ENCODE measurements around the gene CCDC85B. TPM values are rescaled to one million over a fixed set of nuclear protein-coding genes. Genes with fewer than 3 reads are reported as not detected.

CCDC85B gene
- total RNA-seq, 1 experiment from 2014 or later, result 20.8 TPM

DNA sequence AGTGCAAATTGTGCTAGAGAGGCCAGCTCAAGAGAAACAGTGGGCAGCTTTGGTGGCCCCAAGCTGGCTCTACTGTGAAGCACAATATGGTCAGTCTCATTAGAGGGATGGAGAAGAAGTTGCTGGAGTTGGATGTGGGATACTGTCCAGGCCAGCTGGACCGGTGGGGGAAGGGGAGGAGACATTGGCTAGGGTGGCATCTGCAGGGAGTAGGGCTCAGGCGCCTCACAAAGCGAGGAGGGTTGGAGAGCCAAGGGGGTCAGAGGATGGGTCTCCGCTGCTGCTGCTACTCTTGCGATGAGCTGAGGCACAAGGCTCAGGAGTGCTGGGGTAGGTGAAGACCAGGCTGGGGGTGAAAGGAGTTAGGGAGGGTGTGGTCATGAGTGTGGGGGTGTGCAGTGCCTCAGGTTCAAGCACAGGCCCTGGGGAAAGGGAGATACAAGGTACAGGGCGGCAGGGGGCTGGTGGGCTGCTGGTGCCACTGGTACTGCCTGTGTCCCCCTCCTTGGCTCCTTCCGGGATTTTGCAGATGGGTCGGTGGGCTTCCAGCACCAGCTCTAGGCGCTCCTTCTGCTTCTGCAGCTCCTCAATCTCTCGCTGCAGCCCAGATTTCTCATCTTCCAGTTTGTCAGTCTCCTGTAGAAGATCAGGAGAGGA, 2.3 kb downstream of the CCDC85B start:
- Mint-ChIP-seq H3K27ac (ENCODE audit: low read depth, unreplicated experiment) (peak overlapping the region; percentile 71), H3K4me3 (ENCODE audit: unreplicated experiment) (peak overlapping the region; percentile 90), H3K36me3 (ENCODE audit: insufficient read depth, unreplicated experiment) (peaks cover 75% of the 10 kb centered on the region), H3K4me1 (ENCODE audit: insufficient read depth, unreplicated experiment) (peaks cover 54% of the 10 kb centered on the region), H3K9me3 (ENCODE audit: unreplicated experiment) (no peaks in the 10 kb centered on the region), H3K27me3 (ENCODE audit: insufficient read depth, unreplicated experiment) (no peaks in the 10 kb centered on the region)
- TF ChIP-seq, protein P1, sequence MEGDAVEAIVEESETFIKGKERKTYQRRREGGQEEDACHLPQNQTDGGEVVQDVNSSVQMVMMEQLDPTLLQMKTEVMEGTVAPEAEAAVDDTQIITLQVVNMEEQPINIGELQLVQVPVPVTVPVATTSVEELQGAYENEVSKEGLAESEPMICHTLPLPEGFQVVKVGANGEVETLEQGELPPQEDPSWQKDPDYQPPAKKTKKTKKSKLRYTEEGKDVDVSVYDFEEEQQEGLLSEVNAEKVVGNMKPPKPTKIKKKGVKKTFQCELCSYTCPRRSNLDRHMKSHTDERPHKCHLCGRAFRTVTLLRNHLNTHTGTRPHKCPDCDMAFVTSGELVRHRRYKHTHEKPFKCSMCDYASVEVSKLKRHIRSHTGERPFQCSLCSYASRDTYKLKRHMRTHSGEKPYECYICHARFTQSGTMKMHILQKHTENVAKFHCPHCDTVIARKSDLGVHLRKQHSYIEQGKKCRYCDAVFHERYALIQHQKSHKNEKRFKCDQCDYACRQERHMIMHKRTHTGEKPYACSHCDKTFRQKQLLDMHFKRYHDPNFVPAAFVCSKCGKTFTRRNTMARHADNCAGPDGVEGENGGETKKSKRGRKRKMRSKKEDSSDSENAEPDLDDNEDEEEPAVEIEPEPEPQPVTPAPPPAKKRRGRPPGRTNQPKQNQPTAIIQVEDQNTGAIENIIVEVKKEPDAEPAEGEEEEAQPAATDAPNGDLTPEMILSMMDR (IDR thresholded peaks at IDR 0.05; ENCODE audit: unreplicated experiment), result no peak
- intact Hi-C loops (cut with micrococcal nuclease), result no loop called here
- ChIA-PET POLR2A (interaction anchor here (1.1 to 9.9 kb wide), 6 partner anchors 6 to 188 kb away, joined by 3 to 222 read pairs (median 56); partner anchors contain the start of genes CFL1, FOSL1 and MUS81), CTCF (interaction anchor here (0.6 to 1.6 kb wide), 5 partner anchors 9 to 96 kb away, joined by 3 to 5 read pairs (median 4); no protein-coding TSS in a partner anchor)
- no TSS peak for BruUV-seq (replicated peaks)
- DNase-seq (ENCODE audit: unreplicated experiment), result no peak

DNA sequence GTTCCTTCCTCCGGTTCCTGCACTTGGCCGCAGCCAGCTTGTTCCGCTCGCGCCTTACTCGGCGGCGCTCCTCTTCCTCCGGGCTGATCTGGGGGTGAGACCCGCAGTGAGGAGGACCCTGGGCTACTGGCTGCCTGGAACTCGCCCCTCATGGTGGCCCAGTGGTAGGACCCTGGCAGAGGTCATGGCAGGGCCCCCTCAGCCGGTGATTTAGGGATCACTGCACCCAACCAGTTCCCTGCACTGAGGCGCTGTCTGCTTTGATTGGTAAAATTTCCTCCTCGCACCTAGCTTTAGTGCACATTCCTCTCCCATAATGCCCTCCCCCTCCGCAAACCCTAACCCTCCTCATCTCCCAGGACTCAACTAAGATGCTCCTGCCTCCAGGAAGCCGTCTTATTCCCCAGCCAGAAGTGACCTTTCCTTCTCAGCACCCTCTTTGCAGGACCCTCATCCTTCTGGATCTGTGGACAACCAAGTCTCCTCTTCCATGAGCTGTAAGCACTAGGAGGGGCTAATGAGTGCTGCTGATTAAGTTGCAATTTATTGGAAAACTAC, 3.6 kb downstream of the CCDC85B start:
- Mint-ChIP-seq H3K9me3 (ENCODE audit: unreplicated experiment) (no peaks in the 10 kb centered on the region), H3K27ac (ENCODE audit: low read depth, unreplicated experiment) (peak overlapping the region; percentile 23), H3K36me3 (ENCODE audit: insufficient read depth, unreplicated experiment) (peaks cover 69% of the 10 kb centered on the region), H3K27me3 (ENCODE audit: insufficient read depth, unreplicated experiment) (no peaks in the 10 kb centered on the region), H3K4me1 (ENCODE audit: insufficient read depth, unreplicated experiment) (peaks cover 48% of the 10 kb centered on the region), H3K4me3 (ENCODE audit: unreplicated experiment) (no peak overlapping the region)
- no TSS peak for BruUV-seq (replicated peaks)
- TF ChIP-seq, protein P1 (IDR thresholded peaks at IDR 0.05; ENCODE audit: unreplicated experiment), result no peak
- intact Hi-C loops (cut with micrococcal nuclease), result no loop called here
- no peak for DNase-seq (ENCODE audit: unreplicated experiment)
- ChIA-PET POLR2A (interaction anchor here (0.6 to 3.6 kb wide), 5 partner anchors 18 to 176 kb away, joined by 3 to 14 read pairs (median 3); no protein-coding TSS in a partner anchor), CTCF (interaction anchor here (0.6 to 1.6 kb wide), 5 partner anchors 9 to 243 kb away, joined by 3 to 6 read pairs (median 4); no protein-coding TSS in a partner anchor)

DNA sequence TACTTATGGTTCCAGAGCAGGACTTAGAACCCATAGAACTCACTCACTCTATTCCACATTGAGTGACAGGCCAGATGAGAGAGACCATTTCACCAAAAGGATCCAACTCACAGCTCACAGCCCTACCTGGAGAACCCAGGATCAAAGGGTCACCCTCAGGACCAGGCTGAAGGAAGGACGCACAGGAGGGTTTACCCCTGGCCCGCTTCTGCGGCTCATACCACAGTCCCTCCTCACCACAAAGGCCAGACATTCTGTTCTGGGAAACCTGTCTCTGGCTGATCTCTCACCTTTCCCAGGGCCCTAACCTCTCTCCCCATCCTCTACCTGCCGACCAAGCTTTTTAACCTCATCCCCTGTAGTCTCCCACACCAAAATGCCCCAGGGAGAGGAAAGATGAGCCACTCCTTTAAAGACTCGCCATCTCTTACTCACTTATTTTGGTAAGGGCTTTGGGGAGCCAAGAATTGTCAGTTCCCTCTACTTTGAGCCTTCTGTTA, 5.1 kb downstream of the CCDC85B start:
- Mint-ChIP-seq H3K9me3 (ENCODE audit: unreplicated experiment) (no peaks in the 10 kb centered on the region), H3K4me1 (ENCODE audit: insufficient read depth, unreplicated experiment) (peaks cover 35% of the 10 kb centered on the region), H3K4me3 (ENCODE audit: unreplicated experiment) (no peak overlapping the region), H3K36me3 (ENCODE audit: insufficient read depth, unreplicated experiment) (peaks cover 63% of the 10 kb centered on the region), H3K27ac (ENCODE audit: low read depth, unreplicated experiment) (peak overlapping the region; percentile 89), H3K27me3 (ENCODE audit: insufficient read depth, unreplicated experiment) (no peaks in the 10 kb centered on the region)
- TF ChIP-seq, protein P1 (IDR thresholded peaks at IDR 0.05; ENCODE audit: unreplicated experiment), result no peak
- DNase-seq (ENCODE audit: unreplicated experiment), result no peak
- POLR2A ChIA-PET, result interaction anchor here (0.9 to 3.6 kb wide), 5 partner anchors 21 to 37 kb away, joined by 3 to 14 read pairs (median 3); no protein-coding TSS in a partner anchor
- no TSS peak for BruUV-seq (replicated peaks)
- CTCF ChIA-PET, result interaction anchor here (1.0 to 4.3 kb wide), 4 partner anchors 10 to 127 kb away, joined by 3 to 55 read pairs (median 3); no protein-coding TSS in a partner anchor
- intact Hi-C loops (cut with micrococcal nuclease), result no loop called here

Data from MCF 10A (cell line).